MM.1S (cell line): ENCODE results near the gene VGLL4.

Experiments
- DNase-seq: peaks from one replicate; pipeline ENCODE4 v3.0.0-alpha.2; 2015
- H2AFZ ChIP-seq: fragments of 300-600 bp; sonication (generic); 2 replicates; pipeline ENCODE4 v1.6.0; 2016; ENCODE audit warnings: antibody characterized with exemption, low read length
- H3F3A ChIP-seq: fragments of 300-600 bp; sonication (generic); 2 replicates; pipeline ENCODE4 v1.6.1; 2016; ENCODE audit warnings: mild to moderate bottlenecking, antibody characterized with exemption, low read length, moderate library complexity, mixed read lengths; ENCODE audit not compliant: insufficient read depth
- H3K27ac ChIP-seq: fragments of 300-600 bp; sonication (generic); 2 replicates; pipeline ENCODE4 v1.5.1; 2016; ENCODE audit warnings: mild to moderate bottlenecking, low read length
- H3K27me3 ChIP-seq: fragments of 300-600 bp; sonication (generic); replicated peaks from 2 replicates; pipeline ENCODE4 v1.6.0; 2016; ENCODE audit warnings: low read length; ENCODE audit not compliant: insufficient read depth
- H3K36me3 ChIP-seq: fragments of 300-600 bp; sonication (generic); replicated peaks from 2 replicates; pipeline ENCODE4 v1.6.1; 2016; ENCODE audit warnings: mild to moderate bottlenecking, low read length, mixed read lengths; ENCODE audit not compliant: insufficient read depth
- H3K4me1 ChIP-seq: fragments of 300-600 bp; sonication (generic); 2 replicates; pipeline ENCODE4 v1.6.1; 2016; ENCODE audit warnings: low read length, mixed read lengths
- H3K4me2 ChIP-seq: fragments of 300-600 bp; sonication (generic); 2 replicates; pipeline ENCODE4 v1.6.0; 2016; ENCODE audit warnings: low read depth, low read length
- H3K4me3 ChIP-seq: fragments of 300-600 bp; sonication (generic); 2 replicates; pipeline ENCODE4 v1.5.1; 2016; ENCODE audit warnings: low read length, mixed read lengths
- H3K79me2 ChIP-seq: fragments of 300-600 bp; sonication (generic); 2 replicates; pipeline ENCODE4 v1.6.1; 2016; ENCODE audit warnings: mixed run types, low read length, mixed read lengths
- H3K9ac ChIP-seq: fragments of 300-600 bp; sonication (generic); 2 replicates; pipeline ENCODE4 v1.6.1; 2016; ENCODE audit warnings: low read length, mixed read lengths
- H3K9me2 ChIP-seq: fragments of 300-600 bp; sonication (generic); replicated peaks from 2 replicates; pipeline ENCODE4 v1.6.1; 2016; ENCODE audit warnings: mild to moderate bottlenecking, low read length, mixed read lengths; ENCODE audit not compliant: insufficient read depth
- H3K9me3 ChIP-seq: fragments of 300-600 bp; sonication (generic); replicated peaks from 2 replicates; pipeline ENCODE4 v1.6.1; 2016; ENCODE audit warnings: mild to moderate bottlenecking, low read length, mixed read lengths; ENCODE audit not compliant: insufficient read depth
- H4K20me1 ChIP-seq: fragments of 300-600 bp; sonication (generic); 2 replicates; pipeline ENCODE4 v1.6.1; 2016; ENCODE audit warnings: mild to moderate bottlenecking, low read length, moderate library complexity, mixed read lengths; ENCODE audit not compliant: insufficient read depth
- CTCF ChIP-seq: fragments of 300-600 bp; sonication (generic); IDR thresholded peaks from 2 replicates; pipeline ENCODE4 v1.5.1; 2016; ENCODE audit warnings: antibody characterized with exemption, low read length, mixed read lengths
- EZH2 ChIP-seq: fragments of 300-600 bp; sonication (generic); optimal IDR thresholded peaks from 2 replicates; pipeline ENCODE3; 2017; ENCODE audit warnings: low read depth, mild to moderate bottlenecking, antibody characterized with exemption, low read length, mixed read lengths
- EZH2phosphoT487 ChIP-seq: fragments of 300-600 bp; sonication (generic); IDR thresholded peaks from 2 replicates; pipeline ENCODE4 v1.6.1; 2018; ENCODE audit warnings: antibody characterized with exemption, low read length

Gene VGLL4

DNA sequence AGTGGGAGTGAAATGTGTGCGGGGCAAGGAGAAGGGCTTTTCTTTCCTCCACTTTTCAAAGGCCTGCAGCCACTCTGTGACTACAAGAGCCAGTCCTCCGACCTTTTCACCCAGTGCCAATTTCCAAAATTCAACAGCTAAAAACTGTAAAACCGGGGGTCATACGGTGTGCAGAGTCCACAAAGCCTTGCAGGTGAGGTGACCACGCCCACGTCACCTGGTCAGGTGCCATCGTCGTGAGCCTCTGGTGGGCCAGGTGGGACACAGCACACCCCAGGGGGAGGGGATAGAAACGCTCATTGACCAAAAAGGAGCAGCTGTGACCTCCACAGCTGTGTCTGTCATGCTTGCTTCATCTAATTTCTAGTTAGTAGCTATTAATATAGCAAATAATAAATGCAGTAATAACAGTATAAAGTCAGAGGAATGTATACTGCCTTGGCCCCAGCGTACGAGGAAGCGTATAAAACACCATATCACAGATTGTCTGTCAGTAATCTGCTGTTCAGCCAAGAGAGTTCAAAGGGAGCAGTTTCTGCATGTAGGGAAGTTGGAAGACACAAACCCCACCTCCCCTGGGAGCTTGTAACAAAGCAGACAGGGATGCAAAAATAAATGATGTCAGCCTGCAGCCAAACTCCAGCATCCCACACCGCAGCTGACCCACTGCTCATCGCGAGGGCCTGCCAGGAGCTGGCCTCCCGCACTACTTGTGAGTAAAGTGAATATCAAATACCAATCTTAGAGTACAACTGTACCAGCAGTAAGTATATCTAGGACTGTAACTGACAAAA is 86.7 kb downstream of the VGLL4 start:
- no peaks in the 10 kb centered on the region for H3F3A ChIP-seq
- no peak overlapping the region for H3K4me2 ChIP-seq
- H3K27ac ChIP-seq, result no peak overlapping the region
- no peaks in the 10 kb centered on the region for H3K36me3 ChIP-seq
- H3K79me2 ChIP-seq, result no peaks in the 10 kb centered on the region
- H3K27me3 ChIP-seq, result no peaks in the 10 kb centered on the region
- no peaks in the 10 kb centered on the region for H3K9me2 ChIP-seq
- H3K9ac ChIP-seq, result no peak overlapping the region
- H3K4me1 ChIP-seq, result no peaks in the 10 kb centered on the region
- no peak overlapping the region for H3K4me3 ChIP-seq
- no peak for DNase-seq
- no peaks in the 10 kb centered on the region for H4K20me1 ChIP-seq
- no peaks in the 10 kb centered on the region for H3K9me3 ChIP-seq
- TF ChIP-seq EZH2phosphoT487, result no peak
- no peak for TF ChIP-seq CTCF
- no peak for TF ChIP-seq EZH2
- H2AFZ ChIP-seq, result no peak overlapping the region

GRCh38 chr3:11555881-11556633 is 87.7 kb downstream of the VGLL4 start:
- no peak overlapping the region for H3K4me3 ChIP-seq
- H3K4me1 ChIP-seq, result no peaks in the 10 kb centered on the region
- no peak overlapping the region for H3K27ac ChIP-seq
- H4K20me1 ChIP-seq, result no peaks in the 10 kb centered on the region
- no peak overlapping the region for H3K4me2 ChIP-seq
- no peak for DNase-seq
- no peak overlapping the region for H2AFZ ChIP-seq
- no peaks in the 10 kb centered on the region for H3K27me3 ChIP-seq
- no peaks in the 10 kb centered on the region for H3F3A ChIP-seq
- H3K79me2 ChIP-seq, result no peaks in the 10 kb centered on the region
- no peak for TF ChIP-seq EZH2
- no peak for TF ChIP-seq CTCF
- no peak for TF ChIP-seq EZH2phosphoT487
- H3K9ac ChIP-seq, result no peak overlapping the region
- no peaks in the 10 kb centered on the region for H3K9me3 ChIP-seq
- no peaks in the 10 kb centered on the region for H3K9me2 ChIP-seq
- H3K36me3 ChIP-seq, result no peaks in the 10 kb centered on the region

DNA sequence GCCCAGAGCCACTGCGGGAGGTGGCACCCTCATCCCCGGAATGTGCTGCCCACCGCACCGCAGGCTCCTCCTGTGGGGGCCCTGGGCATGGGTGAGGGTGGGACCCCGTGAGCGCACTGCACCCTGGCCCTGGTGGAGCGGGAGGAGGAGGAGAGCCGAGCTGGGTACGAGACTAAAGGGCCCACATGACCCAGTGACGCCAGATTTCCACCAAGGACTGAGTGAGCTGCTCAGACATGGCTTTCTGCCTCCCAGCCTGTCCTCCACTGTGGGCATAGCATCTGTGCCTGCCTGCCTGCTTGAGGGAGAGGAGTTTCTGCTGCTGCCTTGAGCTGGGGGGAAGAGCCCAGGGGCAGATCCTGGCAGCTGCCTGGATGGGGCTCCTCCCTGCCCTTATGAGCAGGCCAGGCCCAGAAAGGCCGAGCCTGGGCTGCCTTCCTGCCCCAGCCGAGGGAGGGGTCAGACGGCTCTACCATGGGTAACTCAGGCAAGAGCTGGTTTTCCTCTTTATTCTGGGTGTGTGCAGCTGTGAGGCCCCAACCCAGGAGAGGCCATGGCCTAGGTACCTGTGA is 88.4 kb downstream of the VGLL4 start:
- Histone ChIP-seq H3K9me3 (no peaks in the 10 kb centered on the region), H3K4me2 (no peak overlapping the region), H3K9ac (no peak overlapping the region), H3F3A (no peaks in the 10 kb centered on the region), H3K36me3 (no peaks in the 10 kb centered on the region), H3K4me1 (no peaks in the 10 kb centered on the region), H3K4me3 (no peak overlapping the region), H4K20me1 (no peaks in the 10 kb centered on the region), H3K79me2 (no peaks in the 10 kb centered on the region), H3K27me3 (no peaks in the 10 kb centered on the region), H3K27ac (no peak overlapping the region), H3K9me2 (no peaks in the 10 kb centered on the region), H2AFZ (no peak overlapping the region)
- TF ChIP-seq EZH2phosphoT487 (no peak), EZH2 (no peak), CTCF (no peak)
- no peak for DNase-seq
